ENCODE data around the gene MGAT5.

The MGAT5 gene

GRCh38 chr2:134407154-134407890 lies 153.4 kb downstream of the MGAT5 start:
- DNase-seq: no peak

DNA sequence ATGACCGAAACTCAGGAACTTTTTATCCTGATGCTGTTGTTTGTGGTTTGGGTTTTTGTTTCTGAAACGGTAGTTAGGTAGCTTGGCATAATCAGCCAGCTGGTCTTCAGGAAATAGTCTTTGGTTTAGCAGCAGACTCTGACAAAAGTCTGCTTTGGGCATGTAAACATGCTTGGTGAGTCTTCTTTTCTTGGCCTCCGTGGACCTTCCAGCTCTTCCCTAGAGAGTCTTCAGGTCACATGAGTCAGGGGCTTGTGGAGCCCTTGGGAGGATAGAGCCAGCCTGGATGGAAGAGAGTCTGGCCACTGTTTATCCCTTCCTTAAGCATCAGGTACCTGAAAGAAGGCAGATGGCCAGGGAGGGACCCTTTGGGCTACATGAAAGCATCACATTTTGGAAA lies 154.5 kb downstream of the MGAT5 start:
- DNase-seq: no peak

- no peak for DNase-seq
Measured at GRCh38 chr2:134408791-134409190, 154.9 kb downstream of the MGAT5 start.

DNA sequence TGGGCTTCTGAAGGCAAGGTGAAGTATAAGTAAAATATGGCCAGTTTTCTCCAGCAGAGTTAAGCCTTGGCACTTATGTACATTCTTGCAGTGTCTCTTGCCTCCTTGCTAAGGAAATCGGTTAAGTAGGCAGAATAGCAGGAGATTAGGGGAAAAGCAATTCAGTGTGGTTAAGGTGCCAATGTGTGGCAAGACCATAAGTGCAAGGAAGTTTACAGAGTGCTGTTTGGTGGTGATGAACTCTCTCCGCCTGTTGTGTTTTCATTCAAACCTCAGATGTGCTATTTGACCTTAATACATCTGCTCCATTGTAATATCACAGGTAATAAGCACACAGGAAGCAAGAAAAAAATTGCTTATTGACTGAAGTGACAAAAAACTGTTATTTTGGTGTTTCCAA lies 156.1 kb downstream of the MGAT5 start:
- DNase-seq: no peak

DNA sequence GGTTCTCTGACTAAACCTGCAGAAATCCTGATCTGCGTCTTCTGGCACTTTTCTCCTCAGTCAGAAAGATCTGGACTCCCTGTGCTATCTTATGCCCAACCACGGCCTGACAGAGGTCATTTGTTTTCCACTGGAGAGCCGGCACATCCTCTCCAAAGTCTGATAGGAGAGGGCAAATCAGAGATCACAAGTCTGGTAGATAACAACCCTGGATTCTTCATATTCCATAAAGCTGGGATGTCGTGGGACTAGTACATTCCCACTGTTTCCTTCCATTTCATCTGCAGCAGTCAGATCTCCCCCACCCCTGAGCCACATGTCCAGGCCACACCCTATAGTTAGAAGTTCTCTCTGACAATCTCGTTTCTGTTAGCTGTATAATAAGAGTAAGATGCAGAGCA lies 157.0 kb downstream of the MGAT5 start:
- no peak for DNase-seq

DNA sequence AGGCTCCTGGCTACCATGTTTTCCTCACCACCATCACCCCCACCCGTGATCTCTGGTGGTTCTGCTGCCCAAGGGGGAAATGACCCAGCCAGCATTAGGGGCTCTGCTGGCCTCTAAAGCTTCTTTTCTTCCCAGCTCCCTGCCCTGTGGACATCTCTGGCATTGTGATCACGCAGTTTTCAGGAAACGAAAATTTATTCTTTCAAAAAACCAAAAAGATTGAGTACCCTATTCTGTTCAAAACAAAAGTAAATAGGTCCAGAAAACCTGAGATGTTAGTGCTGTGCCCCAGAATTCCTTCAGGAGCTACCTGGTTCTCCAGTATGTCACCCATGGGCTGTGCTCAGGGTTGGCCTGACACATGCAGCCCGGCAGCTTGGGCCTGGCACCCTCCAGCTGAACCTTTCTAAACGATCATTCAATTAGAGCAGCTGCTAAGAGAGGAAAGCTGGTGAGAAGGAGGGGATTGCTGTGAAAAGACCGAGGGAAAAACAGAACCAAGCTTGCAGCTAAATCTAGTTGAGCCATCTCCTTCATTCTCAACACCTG lies 157.5 kb downstream of the MGAT5 start:
- no peak for DNase-seq

- DNase-seq: no peak
Measured at GRCh38 chr2:134411828-134412638, 158.2 kb downstream of the MGAT5 start.

DNA sequence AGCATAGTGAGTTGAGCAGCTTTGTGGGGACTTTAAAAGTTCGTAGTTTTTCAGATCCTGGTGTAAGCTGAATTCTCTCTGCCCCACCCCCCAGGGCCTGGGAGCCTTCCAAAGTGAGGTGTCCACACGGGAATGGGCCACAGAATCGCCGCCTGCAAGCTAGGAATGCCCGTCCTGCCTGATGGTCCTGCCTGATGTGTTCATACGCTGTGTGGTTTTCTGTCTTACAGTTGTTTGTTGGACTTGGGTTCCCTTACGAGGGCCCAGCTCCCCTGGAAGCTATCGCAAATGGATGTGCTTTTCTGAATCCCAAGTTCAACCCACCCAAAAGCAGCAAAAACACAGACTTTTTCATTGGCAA lies 158.7 kb downstream of the MGAT5 start:
- DNase-seq: no peak

- no peak for DNase-seq
Measured at GRCh38 chr2:134413430-134413829, 159.6 kb downstream of the MGAT5 start.

GRCh38 chr2:134413912-134414311 lies 160.0 kb downstream of the MGAT5 start:
- no peak for DNase-seq

GRCh38 chr2:134416018-134416417 lies 162.1 kb downstream of the MGAT5 start:
- no peak for DNase-seq

DNA sequence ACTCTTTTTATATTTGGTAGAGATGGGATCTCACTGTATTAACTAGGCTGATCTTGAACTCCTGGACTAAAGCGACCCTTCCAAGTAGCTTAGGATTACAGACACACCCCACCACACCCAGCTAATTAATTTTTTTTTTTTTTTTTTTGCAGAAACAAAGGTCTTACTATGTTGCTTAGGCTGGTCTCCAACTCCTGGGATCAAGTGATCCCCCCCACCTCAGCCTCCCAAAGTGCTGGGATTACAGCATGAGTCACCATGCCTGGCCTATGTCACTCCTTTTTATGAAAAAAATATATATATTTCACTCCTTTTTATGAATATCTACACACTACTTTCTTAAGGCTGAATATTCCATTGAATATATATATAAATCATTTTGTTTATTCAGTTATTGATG lies 162.8 kb downstream of the MGAT5 start:
- no peak for DNase-seq

- DNase-seq: no peak
Measured at GRCh38 chr2:134417968-134418582, 164.2 kb downstream of the MGAT5 start.

DNA sequence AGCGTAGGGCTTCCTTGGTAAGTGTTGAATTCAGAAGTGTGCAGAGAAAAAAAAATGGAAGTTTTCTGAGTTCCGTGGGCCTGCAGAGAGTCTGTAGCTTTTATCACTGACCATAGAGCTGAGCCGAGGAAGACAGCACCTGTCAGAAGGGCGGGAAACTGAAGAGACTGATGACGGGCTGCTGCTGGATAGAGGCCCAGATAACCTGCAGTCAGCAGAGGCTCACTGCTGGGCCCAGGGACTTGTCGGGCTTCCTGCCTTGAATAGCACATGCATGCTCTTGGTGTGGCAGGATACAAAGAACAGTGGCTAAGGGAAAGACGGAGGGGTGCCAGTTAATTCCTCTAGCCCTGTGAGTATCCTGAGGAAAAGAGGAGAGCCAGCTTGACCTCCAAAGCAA lies 166.4 kb downstream of the MGAT5 start:
- no peak for DNase-seq

DNA sequence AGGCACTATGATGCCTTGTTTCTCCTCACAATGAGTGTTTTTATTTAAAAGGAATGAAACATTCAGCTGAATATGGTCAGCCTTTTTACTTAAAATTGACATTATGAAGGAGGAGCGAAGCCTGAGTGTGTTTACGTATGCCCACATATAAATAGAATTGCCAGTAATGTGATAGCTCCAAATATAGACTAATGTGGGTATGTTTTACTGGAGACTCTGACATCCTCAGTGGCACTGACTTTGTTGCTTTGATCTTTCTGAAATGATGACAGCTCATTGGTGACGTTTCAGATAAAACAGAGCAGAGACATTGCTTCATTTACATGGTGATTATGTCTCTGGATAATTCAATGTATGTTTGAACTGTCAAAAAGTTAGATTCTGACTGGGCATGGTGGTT lies 167.0 kb downstream of the MGAT5 start:
- DNase-seq: no peak

DNA sequence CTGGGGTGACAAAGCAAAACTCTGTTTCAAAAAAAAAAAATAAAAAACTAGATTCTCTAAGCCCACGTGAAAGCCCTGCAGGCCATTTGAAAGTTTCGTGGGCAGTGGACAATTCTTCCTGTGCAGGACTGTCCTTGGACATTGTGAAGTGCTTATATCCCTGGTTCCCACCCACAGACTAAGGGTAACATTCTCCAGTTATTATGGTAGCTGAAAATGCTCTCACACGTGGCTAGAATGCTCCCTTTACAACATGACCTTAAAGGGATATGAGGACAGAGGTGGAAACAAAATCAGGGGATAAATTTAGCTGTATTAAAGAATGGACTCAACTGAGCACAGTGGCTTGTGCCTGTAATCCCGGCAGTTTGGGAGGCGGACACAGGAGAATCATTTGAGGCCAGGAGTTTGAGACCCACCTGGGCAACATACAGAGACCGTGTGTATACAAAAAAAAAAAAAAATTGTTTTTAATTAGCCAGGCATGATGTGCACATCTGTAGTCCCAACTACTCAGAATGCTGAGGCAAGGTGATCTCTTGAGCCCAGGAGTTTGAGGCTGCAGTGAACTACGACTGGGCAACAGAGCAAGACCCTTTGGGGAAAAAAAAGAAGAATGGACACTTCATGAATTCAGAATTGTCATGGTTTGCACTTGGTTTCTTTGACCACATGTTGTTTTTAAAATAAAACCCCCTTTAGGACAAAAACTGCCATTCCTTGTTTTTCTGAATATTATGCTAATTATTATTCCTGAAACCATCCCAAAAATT lies 167.9 kb downstream of the MGAT5 start:
- no peak for DNase-seq

DNA sequence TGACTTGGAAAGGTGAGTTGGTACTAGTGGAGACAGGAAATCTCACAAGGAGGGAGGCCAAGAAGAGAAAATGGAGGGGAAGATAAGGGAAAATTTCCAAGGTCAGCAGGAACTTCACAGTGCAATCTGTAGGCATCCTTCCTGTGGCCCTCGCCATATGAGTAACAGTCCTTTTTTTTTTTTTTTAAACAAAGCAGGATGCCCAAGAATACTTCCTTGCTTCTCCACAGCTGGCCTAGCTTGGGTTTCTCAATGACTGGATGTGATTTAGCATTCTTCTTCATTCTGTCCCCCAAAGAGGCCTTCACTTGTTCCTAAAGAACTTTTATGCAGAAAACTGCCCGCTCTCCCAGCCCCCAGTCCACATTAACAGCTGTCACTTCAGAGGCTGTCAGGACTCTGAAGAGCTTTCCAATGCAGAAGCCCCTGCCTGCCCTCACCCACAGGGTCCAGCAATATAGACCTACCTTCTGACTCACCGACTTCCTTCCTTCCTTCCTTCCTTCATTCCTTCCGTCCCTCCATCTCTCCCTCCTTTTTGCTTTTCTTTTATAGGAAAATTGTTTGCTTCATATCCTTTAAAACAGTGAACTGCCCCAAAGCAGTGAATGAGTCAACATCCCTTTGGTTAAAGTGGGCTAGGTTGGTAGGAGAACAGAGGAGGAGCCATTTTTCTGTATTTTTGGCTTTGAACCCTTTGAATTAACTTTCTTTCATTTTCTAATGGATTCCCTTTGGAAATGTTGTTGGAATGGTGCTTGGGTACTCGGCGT lies 172.0 kb downstream of the MGAT5 start:
- DNase-seq: no peak

DNA sequence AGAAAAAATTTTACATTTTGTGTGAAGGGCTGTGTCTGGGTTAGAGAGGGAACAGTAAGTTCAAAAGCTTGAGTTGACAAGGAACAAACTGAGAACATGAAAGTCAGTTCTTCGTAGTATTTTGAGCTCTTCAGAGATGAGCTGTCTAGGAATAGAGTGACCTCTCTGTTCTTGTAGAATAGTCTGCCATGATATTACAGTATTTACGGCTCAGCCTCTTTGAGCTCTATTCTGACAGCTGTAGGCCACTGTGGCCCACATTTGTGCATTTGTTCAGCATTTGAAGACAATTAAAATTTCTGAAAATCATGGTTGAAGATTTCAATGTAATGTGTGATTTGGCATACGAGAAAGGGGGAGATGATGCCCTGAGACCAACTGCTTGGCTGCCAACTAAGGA lies 172.8 kb downstream of the MGAT5 start:
- DNase-seq: no peak

GRCh38 chr2:134429886-134430285 lies 176.0 kb downstream of the MGAT5 start:
- DNase-seq: no peak

DNA sequence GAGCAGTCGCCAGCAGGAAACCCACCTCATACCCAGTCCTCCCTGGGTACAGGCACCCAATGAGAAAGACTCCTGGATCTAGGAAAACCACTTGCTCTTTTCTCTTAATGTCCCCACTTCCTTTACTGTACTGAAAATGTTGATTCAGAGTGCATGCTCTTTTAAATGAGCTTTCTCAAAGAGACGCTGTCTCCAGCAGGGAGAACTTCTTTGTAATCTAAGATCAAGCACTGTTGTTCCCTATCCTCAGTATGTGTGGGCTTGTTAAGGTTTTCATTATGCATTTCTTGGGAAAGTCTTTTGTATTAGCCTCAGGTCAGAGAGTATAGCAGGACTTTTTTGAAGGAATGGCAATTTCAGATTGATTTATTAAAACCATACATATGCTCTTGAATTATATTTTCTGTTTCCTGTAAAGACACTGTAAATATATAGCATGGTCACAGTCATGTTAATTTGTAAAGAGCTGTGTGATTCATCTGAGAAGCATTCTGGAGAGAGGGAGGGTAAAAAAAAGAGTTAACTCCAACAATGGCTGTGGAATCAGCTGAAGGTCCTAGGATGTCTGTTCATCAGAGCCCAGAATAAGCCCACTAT lies 178.1 kb downstream of the MGAT5 start:
- no peak for DNase-seq

GRCh38 chr2:134432435-134432883 lies 178.6 kb downstream of the MGAT5 start:
- DNase-seq: no peak

- no peak for DNase-seq
Measured at GRCh38 chr2:134433469-134433868, 179.6 kb downstream of the MGAT5 start.

Measured in GOT3 (cell line).